IMR-90 (cell line): ENCODE data around the gene FGFRL1. TPM values are rescaled to one million over a fixed set of nuclear protein-coding genes. Genes with fewer than 3 reads are reported as not detected.
A peak's percentile ranks its signal among the peaks of the same experiment; 100 is the strongest.

Experiments used
- ATAC-seq: fragments of 200-7000 bp; cut with Tn5 transposase; 2 replicates; pipeline ENCODE4 v1.9.1; 2020; ENCODE audit warnings: low read depth, mild to moderate bottlenecking, moderate library complexity
- BruUV-seq: library from RNA; stranded (reverse); fragments of 400-500 nt; replicated peaks from 2 replicates; lab custom pipeline; 2021; lab: Mats Ljungman, UMichigan
- CTCF ChIA-PET: fragments of 300-600 bp; formaldehyde crosslinking; extraction: SDS; loops from one replicate; lab custom pipeline; 2021; ENCODE audit warnings: antibody characterized with exemption; lab: Yijun Ruan, JAX
- POLR2A ChIA-PET: fragments of 300-600 bp; sonication (Branson Sonifier 250); formaldehyde crosslinking; loops from one replicate; lab custom pipeline; 2022; ENCODE audit warnings: antibody characterized with exemption; ENCODE audit not compliant: unreplicated experiment; lab: Charles Lee
- DNase-seq: peaks from one replicate; pipeline ENCODE4 v3.0.0; 2013
- H2AFZ ChIP-seq: replicated peaks from 2 replicates; pipeline ENCODE3; 2013; ENCODE audit warnings: low read length, mild to moderate bottlenecking; ENCODE audit not compliant: poor library complexity
- H2AK5ac ChIP-seq: 2 replicates; pipeline ENCODE4 v1.6.1; 2013; ENCODE audit warnings: low read depth, low read length, inconsistent platforms
- H2AK9ac ChIP-seq: replicated peaks from 2 replicates; pipeline ENCODE3; 2013; ENCODE audit warnings: mild to moderate bottlenecking, low read depth, low read length, moderate library complexity; ENCODE audit not compliant: poor library complexity
- H2BK120ac ChIP-seq: 2 replicates; pipeline ENCODE4 v1.6.1; 2013; ENCODE audit warnings: low read depth, low read length, inconsistent platforms
- H2BK15ac ChIP-seq: 3 replicates; pipeline ENCODE4 v1.6.1; 2013; ENCODE audit warnings: low read depth, low read length, inconsistent platforms
- H2BK20ac ChIP-seq: 2 replicates; pipeline ENCODE4 v1.6.1; 2013; ENCODE audit warnings: low read depth, mild to moderate bottlenecking, inconsistent platforms, low read length, moderate library complexity
- H2BK5ac ChIP-seq: 2 replicates; pipeline ENCODE4 v1.6.1; 2013; ENCODE audit warnings: mild to moderate bottlenecking, low read depth, low read length, inconsistent platforms; ENCODE audit not compliant: poor library complexity, severe bottlenecking
- H3K14ac ChIP-seq: replicated peaks from 2 replicates; pipeline ENCODE4 v1.6.1; 2013; ENCODE audit warnings: low read depth, low read length, inconsistent platforms
- H3K18ac ChIP-seq: 2 replicates; pipeline ENCODE4 v1.6.1; 2013; ENCODE audit warnings: low read depth, low read length, control low read depth
- H3K23ac ChIP-seq: 2 replicates; pipeline ENCODE4 v1.6.1; 2013; ENCODE audit warnings: low read depth, low read length, inconsistent platforms
- H3K27ac ChIP-seq: 2 replicates; pipeline ENCODE4 v1.5.1; 2013; ENCODE audit warnings: mild to moderate bottlenecking, control low read depth, low read length; ENCODE audit not compliant: insufficient read depth
- H3K27me3 ChIP-seq: 2 replicates; pipeline ENCODE4 v1.6.1; 2013; ENCODE audit warnings: low read length; ENCODE audit not compliant: control insufficient read depth, insufficient read depth
- H3K36me3 ChIP-seq: 2 replicates; pipeline ENCODE4 v1.6.1; 2013; ENCODE audit warnings: low read length, mixed read lengths; ENCODE audit not compliant: control insufficient read depth, insufficient read depth
- H3K4ac ChIP-seq: 2 replicates; pipeline ENCODE4 v1.6.1; 2013; ENCODE audit warnings: low read depth, low read length, inconsistent platforms
- H3K4me1 ChIP-seq: 2 replicates; pipeline ENCODE4 v1.6.1; 2013; ENCODE audit warnings: low read length, mixed read lengths; ENCODE audit not compliant: control insufficient read depth, insufficient read depth
- H3K4me2 ChIP-seq: 2 replicates; pipeline ENCODE4 v1.6.1; 2013; ENCODE audit warnings: low read depth, mild to moderate bottlenecking, control low read depth, low read length, moderate library complexity
- H3K4me3 ChIP-seq: 2 replicates; pipeline ENCODE4 v1.5.1; 2013; ENCODE audit warnings: low read depth, mild to moderate bottlenecking, control low read depth, low read length, moderate library complexity; ENCODE audit not compliant: insufficient read depth
- H3K56ac ChIP-seq: 2 replicates; pipeline ENCODE4 v1.6.1; 2013; ENCODE audit warnings: low read length, inconsistent platforms; ENCODE audit not compliant: insufficient read depth; ENCODE audit errors: extremely low read depth
- H3K79me1 ChIP-seq, 2 experiments: 2 replicates each; pipeline ENCODE4 v1.6.1; 2013; ENCODE audit warnings: low read length in 2 of 2, inconsistent platforms in 1 of 2, low read depth in 1 of 2
- H3K9ac ChIP-seq: 2 replicates; pipeline ENCODE4 v1.6.1; 2013; ENCODE audit warnings: low read depth, low read length, control low read depth
- H3K9me1 ChIP-seq: 2 replicates; pipeline ENCODE4 v1.6.1; 2013; ENCODE audit warnings: low read length, inconsistent platforms; ENCODE audit not compliant: insufficient read depth
- H3K9me3 ChIP-seq: 2 replicates; pipeline ENCODE4 v1.6.1; 2013; ENCODE audit warnings: low read length; ENCODE audit not compliant: control insufficient read depth, insufficient read depth
- H4K20me1 ChIP-seq: 2 replicates; pipeline ENCODE4 v1.6.1; 2013; ENCODE audit warnings: low read length, inconsistent platforms; ENCODE audit not compliant: insufficient read depth
- H4K5ac ChIP-seq: 2 replicates; pipeline ENCODE4 v1.6.1; 2013; ENCODE audit warnings: mild to moderate bottlenecking, low read depth, low read length, control low read depth
- H4K8ac ChIP-seq, 2 experiments: 2 replicates each; pipeline ENCODE4 v1.6.1; 2013; ENCODE audit warnings: low read depth in 2 of 2, low read length in 2 of 2, control low read depth in 1 of 2, inconsistent platforms in 1 of 2
- H4K91ac ChIP-seq: 2 replicates; pipeline ENCODE4 v1.6.1; 2013; ENCODE audit warnings: low read depth, low read length, inconsistent platforms; ENCODE audit not compliant: insufficient read depth
- BHLHE40 ChIP-seq: fragments of 150-350 bp; IDR thresholded peaks from 2 replicates; pipeline ENCODE4 v1.6.1; 2016; ENCODE audit warnings: mild to moderate bottlenecking, low read depth, low read length
- CEBPB ChIP-seq: IDR thresholded peaks from 2 replicates; pipeline ENCODE4 v1.6.1; 2012; ENCODE audit warnings: low read depth, low read length, improper control_type of control experiment
- CHD1 ChIP-seq: IDR thresholded peaks from 2 replicates; pipeline ENCODE4 v1.6.1; 2012; ENCODE audit warnings: low read depth, low read length, improper control_type of control experiment
- ELK1 ChIP-seq: fragments of 150-350 bp; IDR thresholded peaks from 2 replicates; pipeline ENCODE4 v1.6.1; 2016; ENCODE audit warnings: low read depth, mild to moderate bottlenecking, low read length, moderate library complexity, borderline replicate concordance
- FOS ChIP-seq: fragments of 150-350 bp; IDR thresholded peaks from 2 replicates; pipeline ENCODE4 v1.6.1; 2016; ENCODE audit warnings: low read depth, low read length
- MAFK ChIP-seq: IDR thresholded peaks from 2 replicates; pipeline ENCODE4 v1.6.1; 2012; ENCODE audit warnings: low read depth, low read length, improper control_type of control experiment
- MAZ ChIP-seq: IDR thresholded peaks from 2 replicates; pipeline ENCODE4 v1.6.1; 2012; ENCODE audit warnings: low read depth, mild to moderate bottlenecking, low read length, improper control_type of control experiment, moderate library complexity, borderline replicate concordance
- MXI1 ChIP-seq: IDR thresholded peaks from 2 replicates; pipeline ENCODE4 v1.6.1; 2012; ENCODE audit warnings: low read depth, mild to moderate bottlenecking, low read length, moderate library complexity, borderline replicate concordance
- POLR2A ChIP-seq: IDR thresholded peaks from 2 replicates; pipeline ENCODE4 v1.6.1; 2012; ENCODE audit warnings: mild to moderate bottlenecking, low read depth, low read length
- RAD21 ChIP-seq: IDR thresholded peaks from 2 replicates; pipeline ENCODE4 v1.6.1; 2012; ENCODE audit warnings: low read length, improper control_type of control experiment
- RCOR1 ChIP-seq: IDR thresholded peaks from 2 replicates; pipeline ENCODE4 v1.6.1; 2012; ENCODE audit warnings: mild to moderate bottlenecking, low read length, improper control_type of control experiment; ENCODE audit not compliant: insufficient replicate concordance
- RFX5 ChIP-seq: IDR thresholded peaks from 2 replicates; pipeline ENCODE4 v1.8.0; 2012; ENCODE audit warnings: low read depth, mild to moderate bottlenecking, low read length, moderate library complexity
- WGBS, 2 experiments: methylation state at CpG; one replicate each; pipeline versions ENCODE4 v1.1.5 to v1.1.7; 2013; ENCODE audit warnings: missing lambda C conversion rate in 2 of 2; ENCODE audit not compliant: insufficient read length in 1 of 2; ENCODE audit errors: extremely low coverage in 2 of 2; 5-methylcytosine and 5-hydroxymethylcytosine counted together
- dilution Hi-C: fragments of 300-500 bp; cut with HindIII; formaldehyde crosslinking; loops from one replicate; pipeline ENCODE4 v1.14.3; 2018; ENCODE audit warnings: low sequenced_read_pairs; ENCODE audit not compliant: unreplicated experiment
- in situ Hi-C: fragments of 300-500 bp; cut with MboI; formaldehyde crosslinking; loops from 3 replicates; pipeline ENCODE4 v1.14.3; 2019; ENCODE audit warnings: low sequenced_read_pairs, inconsistent platforms, mixed read lengths
- intact Hi-C: fragments of 100-400 bp; cut with micrococcal nuclease; formaldehyde crosslinking; loops from 2 replicates; pipeline ENCODE4 v1.10.0; 2022
- polyA plus RNA-seq, 3 experiments: library from polyadenylated mRNA; depleted of rRNA; stranded (reverse); fragments of >200 nt; gene quantifications; 2 replicates each; pipeline ENCODE4 v1.2.3, GENCODE V29; 2012; ENCODE audit warnings: low replicate concordance in 1 of 3
- total RNA-seq: library from RNA; depleted of rRNA; stranded (reverse); fragments of >200 nt; gene quantifications from 2 replicates; pipeline ENCODE4 v1.2.3, GENCODE V29; 2012

FGFRL1 gene
- total and polyA plus RNA-seq, 2 of the 4 experiments (the other 2 are of a cell fraction), result 49.3 to 78.8 TPM

GRCh38 chr4:1027219-1027914 lies 15.9 kb downstream of the FGFRL1 start:
- CTCF ChIA-PET, result no interaction called here
- no peaks in the 10 kb centered on the region for H3K9me3 ChIP-seq
- peaks cover 23% of the 10 kb centered on the region for H3K36me3 ChIP-seq
- no peak overlapping the region for H3K14ac ChIP-seq
- BruUV-seq, result no TSS peak
- H3K23ac ChIP-seq, result no peak overlapping the region
- no peak overlapping the region for H2AK9ac ChIP-seq
- no peak overlapping the region for H3K56ac ChIP-seq
- H2AK5ac ChIP-seq, result no peak overlapping the region
- in situ Hi-C loops, result no loop called here
- no peak overlapping the region for H2BK120ac ChIP-seq
- DNase-seq (no peak), ATAC-seq (peak; percentile 11)
- peaks cover 4% of the 10 kb centered on the region; the same call in 1 of the 2 replicates for H3K4me1 ChIP-seq
- peaks cover 11% of the 10 kb centered on the region for H3K9me1 ChIP-seq
- H2BK15ac ChIP-seq, result no peak overlapping the region
- no peak overlapping the region for H4K8ac ChIP-seq
- H3K4me2 ChIP-seq, result no peak overlapping the region
- POLR2A ChIA-PET, result no interaction called here
- no peak overlapping the region for H3K18ac ChIP-seq
- no peak overlapping the region for H3K4me3 ChIP-seq
- no peak overlapping the region for H3K9ac ChIP-seq
- no peak overlapping the region for H4K91ac ChIP-seq
- H2AFZ ChIP-seq, result no peak overlapping the region
- H3K79me1 ChIP-seq, result no peaks in the 10 kb centered on the region
- dilution Hi-C loops, result no loop called here
- H4K20me1 ChIP-seq, result peaks cover 9% of the 10 kb centered on the region; the same call in 1 of the 2 replicates
- no peak overlapping the region for H2BK5ac ChIP-seq
- H3K27me3 ChIP-seq, result no peaks in the 10 kb centered on the region
- TF ChIP-seq RCOR1 (no peak), POLR2A (no peak), CEBPB (no peak), MXI1 (no peak), MAZ (no peak), RFX5 (no peak), BHLHE40 (no peak), CHD1 (no peak), FOS (no peak), RAD21 (no peak), ELK1 (no peak), MAFK (no peak)
- H4K5ac ChIP-seq, result no peak overlapping the region
- WGBS, 2 experiments, result 44% methylated on average over 9 of the region's 26 CpGs; no CpG with 5 or more reads in 1 of the 2 experiments
- H3K4ac ChIP-seq, result no peak overlapping the region
- intact Hi-C loops, result no loop called here
- H2BK20ac ChIP-seq, result no peak overlapping the region
- no peak overlapping the region for H3K27ac ChIP-seq
